Measurements from ENCODE around the gene NLRC5.

- no peak for TF ChIP-seq CTCF (IDR thresholded peaks at IDR 0.05)
- no peak for TF ChIP-seq POLR2AphosphoS5 (IDR thresholded peaks at IDR 0.05)
- no peak for TF ChIP-seq POLR2A (IDR thresholded peaks at IDR 0.05)
Measured at GRCh38 chr16:57091200-57091974, 102.0 kb downstream of the NLRC5 start.
